ENCODE results near the gene WIPF2. TPM values are rescaled to one million over a fixed set of nuclear protein-coding genes. Genes with fewer than 3 reads are reported as not detected.

The WIPF2 gene
- total and polyA plus RNA-seq, 2 donors (not counting 1 experiment from before 2014, with no cell fraction given): 7.7 to 48.4 TPM

DNA sequence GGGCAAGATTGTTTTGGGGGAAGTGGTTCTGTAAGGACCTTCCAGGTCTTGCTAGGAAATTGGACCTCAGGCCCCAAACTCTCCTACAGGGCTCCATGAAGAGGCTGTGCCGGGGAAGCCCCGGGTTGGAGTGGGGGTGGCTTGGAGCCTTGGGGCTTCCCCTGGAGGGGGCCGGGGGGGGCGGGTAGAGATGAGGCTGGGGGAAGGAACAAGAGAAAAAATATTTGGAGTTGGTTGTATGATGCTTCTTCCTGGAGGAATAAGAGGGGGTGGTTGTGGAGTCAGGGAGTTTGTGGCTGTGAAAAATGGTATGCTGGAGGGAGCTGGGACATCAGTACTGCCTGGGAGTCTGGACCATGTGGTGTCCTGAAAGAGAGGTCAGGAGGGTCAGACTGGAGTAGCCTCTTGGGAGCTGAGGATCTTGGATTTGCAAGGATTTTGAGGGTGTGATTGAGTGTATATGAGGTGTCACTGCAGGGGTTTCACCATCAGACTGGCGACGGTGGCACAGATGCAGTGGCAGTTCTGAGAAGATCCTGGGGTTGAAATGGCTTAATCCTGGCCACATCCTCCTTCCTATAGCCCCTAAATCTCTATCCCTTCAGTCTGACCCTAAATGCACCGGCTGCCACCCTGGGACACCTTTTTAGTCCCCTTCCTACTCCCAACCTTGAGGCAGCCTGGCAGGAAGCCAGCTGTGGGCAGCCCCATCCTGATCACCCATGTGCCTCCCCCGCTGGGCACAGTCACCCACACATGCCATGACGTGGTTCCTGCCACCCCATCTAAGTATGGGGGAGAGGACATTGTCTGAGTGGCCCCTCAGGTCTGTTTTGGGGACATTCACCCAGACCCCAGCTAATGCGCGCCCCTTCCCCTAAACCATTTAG, 100.8 kb downstream of the WIPF2 start:
- Mint-ChIP-seq H3K4me1 (peaks cover 80% of the 10 kb centered on the region), H3K27ac (peak overlapping the region; percentile 100), H3K9me3 (ENCODE audit: insufficient read depth) (no peaks in the 10 kb centered on the region), H3K27me3 (no peaks in the 10 kb centered on the region), H3K4me3 (peak overlapping the region; percentile 97)
- DNase-seq (peak; percentile 78), ATAC-seq (ENCODE audit: low read depth) (no peak)
- H3K4me1 ChIP-seq (ENCODE audit: control insufficient read depth in 2 of 2, insufficient read depth in 2 of 2, low read length in 2 of 2): peaks cover 69 to 90% of the 10 kb centered on the region in 2 donors
- no peak overlapping the region for H2AFZ ChIP-seq (ENCODE audit: insufficient read depth, low read depth, low read length, poor library complexity, severe bottlenecking)
- ChIA-PET CTCF (interaction anchor here (1.0 to 12.7 kb wide), 8 partner anchors 8 to 37 kb away, joined by 3 to 119 read pairs (median 9); no protein-coding TSS in a partner anchor), POLR2A (interaction anchor here (0.6 to 1.7 kb wide), 6 partner anchors 14 to 228 kb away, joined by 3 to 6 read pairs (median 4); no protein-coding TSS in a partner anchor)
- peaks cover 8% of the 10 kb centered on the region for H4K20me1 ChIP-seq (ENCODE audit: control insufficient read depth, insufficient read depth, low read length, poor library complexity, severe bottlenecking)
- H3K9me3 ChIP-seq (ENCODE audit: control extremely low read depth in 1 of 3, control insufficient read depth in 2 of 3, insufficient read depth in 1 of 3, low read length in 2 of 3): no peaks in the 10 kb centered on the region
- peak overlapping the region; percentile 92 for H3K9ac ChIP-seq (ENCODE audit: low read length)
- no peaks in the 10 kb centered on the region for H3K27me3 ChIP-seq (replicated peaks in 1 of 4; ENCODE audit: control extremely low read depth in 1 of 4, control insufficient read depth in 3 of 4, insufficient read depth in 4 of 4, low read length in 3 of 4)
- TF ChIP-seq EZH2 (IDR thresholded peaks at IDR 0.05; ENCODE audit: borderline replicate concordance, insufficient read depth, low read depth, low read length, poor library complexity, severe bottlenecking) (no peak), CTCF (IDR thresholded peaks at IDR 0.05) (no peak)
- no peaks in the 10 kb centered on the region for H3K36me3 ChIP-seq (replicated peaks in 1 of 2; ENCODE audit: control extremely low read depth in 1 of 2, control insufficient read depth in 1 of 2, extremely low read depth in 1 of 2, insufficient read depth in 2 of 2, low read length in 1 of 2)
- intact Hi-C loops (cut with micrococcal nuclease): loop anchor here (5.0 kb wide), 1 partner anchor 242 kb away; no protein-coding TSS in a partner anchor
- peaks cover 80% of the 10 kb centered on the region for H3K79me2 ChIP-seq (ENCODE audit: control insufficient read depth, insufficient read depth, low read length)
- H3K4me3 ChIP-seq (ENCODE audit: control extremely low read depth in 1 of 5, extremely low read depth in 1 of 5, insufficient read depth in 1 of 5, low read depth in 2 of 5, low read length in 4 of 5): peak overlapping the region; percentile 82 to 100 (median 93)
- WGBS (ENCODE audit: insufficient coverage): 39% methylated on average over 6 of the region's 11 CpGs
- peak overlapping the region; percentile 98 for H3K4me2 ChIP-seq (replicated peaks; ENCODE audit: low read depth, low read length, poor library complexity, severe bottlenecking)
- peak overlapping the region; percentile 96 for H3K27ac ChIP-seq (ENCODE audit: low read length in 2 of 2)
